Astrocyte of the cerebellum (primary cell): ENCODE measurements around the gene FAM47A.

Experiments
- DNase-seq: peaks from one replicate; pipeline ENCODE4 v3.0.0-alpha.2; 2011; ENCODE audit warnings: low read depth
- H3K4me3 ChIP-seq: 2 replicates; pipeline ENCODE4 v1.5.1; 2011; ENCODE audit warnings: mild to moderate bottlenecking, low read depth, low read length, moderate library complexity
- CTCF ChIP-seq: IDR thresholded peaks from 2 replicates; pipeline ENCODE4 v1.5.1; 2012; ENCODE audit warnings: low read length, low read depth, moderate library complexity, mild to moderate bottlenecking; ENCODE audit errors: missing control alignments
- in situ Hi-C: cut with HindIII; loops from 2 replicates; pipeline ENCODE4 v1.10.0; 2017; ENCODE audit warnings: low sequenced_read_pairs

The FAM47A gene

DNA sequence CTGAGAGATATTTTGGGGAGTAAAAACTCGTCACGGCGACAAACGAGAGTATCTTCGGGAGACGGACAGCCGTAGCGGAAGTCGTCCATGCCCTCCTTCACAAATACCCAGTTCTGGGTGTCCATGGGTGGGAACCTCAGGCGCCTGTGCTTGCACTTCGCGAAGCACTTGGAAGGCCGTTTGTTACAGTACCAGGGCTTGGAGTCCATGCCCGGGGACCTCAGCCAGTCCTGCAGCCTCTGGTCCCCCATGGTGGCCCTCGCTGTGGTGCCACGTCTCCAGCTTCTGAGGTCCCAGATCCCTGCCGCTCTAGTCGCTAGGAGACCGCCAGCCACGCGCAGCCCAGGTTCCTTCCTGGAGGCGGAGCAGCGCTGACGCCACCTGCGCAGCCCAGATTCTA lies at the start of gene FAM47A:
Gene FAM47A, minus strand, starts transcription at position 287 of the 400 bp plus-strand sequence. Its CDS starts 36 bp downstream, at position 251.
- in situ Hi-C loops: no loop called here
- no peak for DNase-seq
- TF ChIP-seq CTCF: no peak

GRCh38 chrX:34147345-34147744 lies 15.2 kb upstream of the FAM47A start:
- in situ Hi-C loops: no loop called here
- TF ChIP-seq CTCF: no peak
- H3K4me3 ChIP-seq: no peak overlapping the region
- DNase-seq: no peak

More for the DNA sequence above, at the start of gene FAM47A:
- no peak within 1 kb of the TSS for H3K4me3 ChIP-seq

- TF ChIP-seq CTCF: no peak
- no peak overlapping the region for H3K4me3 ChIP-seq
- in situ Hi-C loops: no loop called here
- DNase-seq: no peak
These were observed 14.8 kb upstream of the FAM47A start for GRCh38 chrX:34146906-34147305.

DNA sequence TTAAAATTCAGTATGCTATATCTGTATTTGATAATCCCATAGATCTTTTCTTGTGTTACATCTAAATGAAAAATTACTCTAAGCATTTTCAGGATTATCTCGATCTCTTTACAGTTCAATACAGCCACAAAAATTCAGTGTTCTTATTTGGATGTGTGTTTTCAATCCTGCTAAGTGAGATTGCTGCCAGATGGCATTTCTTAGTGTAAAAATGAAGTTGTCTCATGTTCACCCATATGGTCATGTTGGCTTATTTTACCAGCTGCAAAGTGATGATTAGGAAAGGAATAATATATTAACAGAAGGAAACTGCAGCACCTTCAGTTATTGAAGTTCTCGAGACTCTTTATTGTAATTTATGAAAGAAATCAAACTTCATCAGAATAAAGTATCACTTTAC lies 12.1 kb upstream of the FAM47A start:
- in situ Hi-C loops: no loop called here
- no peak overlapping the region for H3K4me3 ChIP-seq
- no peak for DNase-seq
- no peak for TF ChIP-seq CTCF

DNA sequence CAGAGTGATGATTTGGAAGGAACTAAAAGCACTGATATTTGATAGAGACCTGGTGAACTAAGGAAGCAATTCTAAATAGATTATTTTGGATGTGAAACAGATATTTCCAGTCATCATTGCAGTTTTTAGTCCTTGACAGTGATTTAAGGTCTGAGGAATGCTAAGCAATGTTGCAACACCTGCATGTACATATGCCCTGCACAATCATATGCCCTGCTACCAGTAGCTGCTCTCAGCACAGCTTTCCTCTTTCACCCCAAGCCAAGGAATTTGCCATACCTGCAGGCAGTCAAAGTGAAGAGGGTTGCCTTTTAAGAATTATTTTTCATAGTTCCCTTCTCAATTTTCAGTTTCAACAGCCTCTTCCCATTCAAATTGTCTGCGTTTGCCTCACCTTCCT lies 8.7 kb upstream of the FAM47A start:
- no peak for DNase-seq
- in situ Hi-C loops: no loop called here
- no peak overlapping the region for H3K4me3 ChIP-seq
- no peak for TF ChIP-seq CTCF

DNA sequence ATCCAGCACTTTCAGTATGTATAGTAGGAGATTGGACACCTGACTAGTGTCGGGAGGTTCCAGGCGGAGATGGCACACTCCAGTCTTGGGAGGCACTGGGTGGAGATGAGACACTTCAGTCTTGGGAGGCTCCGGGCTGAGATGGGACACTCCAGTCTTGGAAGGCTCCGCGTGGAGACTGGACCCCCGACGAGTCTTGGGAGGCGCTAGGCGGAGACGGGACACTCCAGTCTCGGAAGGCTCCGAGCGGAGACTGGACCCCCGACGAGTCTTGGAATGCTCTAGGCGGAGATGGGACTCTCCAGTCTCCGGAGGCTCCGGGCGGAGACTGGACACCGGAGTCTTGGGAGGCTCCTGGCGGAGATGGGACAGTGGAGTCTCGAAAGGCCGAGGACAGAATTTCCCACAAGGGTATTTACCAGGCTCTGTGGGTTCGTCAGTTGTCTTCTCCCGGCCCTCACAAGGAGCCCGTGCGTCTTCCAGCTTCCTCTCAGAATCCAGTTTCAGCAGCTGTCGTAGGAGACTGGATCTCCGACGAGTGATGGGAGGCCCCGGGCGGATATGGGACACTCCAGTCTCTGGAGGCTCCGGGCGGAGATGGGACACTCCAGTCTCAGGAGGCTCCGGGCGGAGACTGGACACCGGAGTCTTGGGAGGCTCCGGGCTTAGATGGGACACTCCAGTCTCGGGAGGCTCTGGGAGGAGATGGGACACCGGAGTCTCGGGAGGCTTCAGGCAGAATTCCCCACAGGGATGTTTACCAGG lies 952 bp downstream of the FAM47A start:
- no peak for TF ChIP-seq CTCF
- in situ Hi-C loops: no loop called here
- H3K4me3 ChIP-seq: no peak overlapping the region
- no peak for DNase-seq
